Dendritic cell treated with granulocyte-macrophage colony-stimulating factor and Interleukin-4, amounts not matched to agents 40 ng/mL and 50 ng/mL, for 4 days (primary cell): ENCODE data around the gene CACNA1H.
"Not testable (repeated sequence)": the region's sequence is repeated elsewhere in the genome, so short reads cannot be mapped to it uniquely, and the experiment has no call there.

ENCODE experiments used
- H3K27ac Mint-ChIP-seq: one replicate; pipeline ENCODE4 v1.8.0; 2022; ENCODE audit warnings: mild to moderate bottlenecking, mixed read lengths
- H3K27me3 Mint-ChIP-seq: one replicate; pipeline ENCODE4 v1.8.0; 2022; ENCODE audit warnings: mild to moderate bottlenecking, mixed read lengths
- H3K36me3 Mint-ChIP-seq: one replicate; pipeline ENCODE4 v1.8.0; 2022; ENCODE audit warnings: low read depth, mixed read lengths
- H3K4me1 Mint-ChIP-seq: one replicate; pipeline ENCODE4 v1.8.0; 2022; ENCODE audit warnings: low read depth, mixed read lengths
- H3K4me3 Mint-ChIP-seq: one replicate; pipeline ENCODE4 v1.8.0; 2022; ENCODE audit warnings: mild to moderate bottlenecking, moderate library complexity, mixed read lengths
- H3K9me3 Mint-ChIP-seq: one replicate; pipeline ENCODE4 v1.8.0; 2022; ENCODE audit warnings: mixed read lengths
- intact Hi-C: fragments of 100-400 bp; cut with micrococcal nuclease; formaldehyde crosslinking; loops from one replicate; pipeline ENCODE4 v1.15.0; 2022

The CACNA1H gene

DNA sequence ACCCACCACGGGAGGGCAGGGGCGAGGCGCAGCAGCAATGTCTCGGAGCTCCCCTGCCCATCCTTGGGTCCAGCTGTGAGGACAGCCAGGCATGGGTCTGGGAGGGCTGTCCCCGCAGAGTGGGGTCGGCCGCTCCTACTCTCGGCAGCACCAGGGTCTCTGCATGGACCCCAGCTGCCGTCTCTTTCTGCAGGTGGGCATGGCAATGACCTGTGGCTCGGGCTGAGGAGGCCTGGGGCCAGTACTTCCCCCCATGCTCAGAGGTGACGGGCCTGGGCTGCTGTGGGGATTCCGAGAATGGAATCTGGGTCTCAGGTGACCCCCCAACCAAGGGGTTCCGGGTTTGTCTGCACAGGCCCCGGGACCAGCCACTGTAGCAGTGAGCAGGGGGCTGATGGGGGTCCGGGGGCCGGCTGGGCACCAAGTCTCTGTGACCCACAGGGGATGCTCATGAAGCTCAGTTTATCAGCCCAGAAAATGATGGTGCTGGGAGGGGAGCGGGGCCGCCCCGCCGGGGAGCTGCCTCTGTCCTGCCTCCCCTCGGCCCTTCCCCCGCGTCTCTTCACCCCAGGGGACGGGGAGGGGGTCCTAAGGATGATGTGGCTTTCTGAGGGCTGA is 23.5 kb downstream of the CACNA1H start:
- Mint-ChIP-seq H3K4me3 (no peak overlapping the region), H3K27me3 (no peaks in the 10 kb centered on the region), H3K27ac (no peak overlapping the region), H3K36me3 (no peaks in the 10 kb centered on the region), H3K9me3 (no peaks in the 10 kb centered on the region), H3K4me1 (no peaks in the 10 kb centered on the region)
- intact Hi-C loops: no loop called here

DNA sequence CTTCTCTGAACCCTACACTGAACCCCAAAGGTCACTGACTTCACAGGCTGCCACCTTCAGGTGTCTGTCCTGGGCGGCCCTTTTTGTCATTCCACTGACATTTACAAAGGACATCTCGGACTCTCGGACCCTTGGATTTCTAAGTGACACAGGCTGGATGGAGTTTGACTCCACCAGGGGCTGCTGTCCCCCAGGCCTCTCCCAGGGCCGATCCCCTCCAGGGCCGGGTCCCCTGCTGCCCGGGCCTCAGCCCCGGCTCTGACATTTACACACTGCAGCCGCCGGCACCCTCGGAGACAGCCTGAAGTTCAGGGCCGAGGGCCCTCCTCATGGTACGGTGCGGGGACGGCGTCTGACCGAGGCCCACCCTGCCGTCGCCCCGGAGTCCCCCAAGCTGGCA is 24.1 kb downstream of the CACNA1H start:
- H3K4me1 Mint-ChIP-seq: no peaks in the 10 kb centered on the region
- H3K27ac Mint-ChIP-seq: no peak overlapping the region
- H3K9me3 Mint-ChIP-seq: no peaks in the 10 kb centered on the region
- H3K27me3 Mint-ChIP-seq: no peaks in the 10 kb centered on the region
- H3K36me3 Mint-ChIP-seq: no peaks in the 10 kb centered on the region
- H3K4me3 Mint-ChIP-seq: no peak overlapping the region
- intact Hi-C loops: no loop called here

DNA sequence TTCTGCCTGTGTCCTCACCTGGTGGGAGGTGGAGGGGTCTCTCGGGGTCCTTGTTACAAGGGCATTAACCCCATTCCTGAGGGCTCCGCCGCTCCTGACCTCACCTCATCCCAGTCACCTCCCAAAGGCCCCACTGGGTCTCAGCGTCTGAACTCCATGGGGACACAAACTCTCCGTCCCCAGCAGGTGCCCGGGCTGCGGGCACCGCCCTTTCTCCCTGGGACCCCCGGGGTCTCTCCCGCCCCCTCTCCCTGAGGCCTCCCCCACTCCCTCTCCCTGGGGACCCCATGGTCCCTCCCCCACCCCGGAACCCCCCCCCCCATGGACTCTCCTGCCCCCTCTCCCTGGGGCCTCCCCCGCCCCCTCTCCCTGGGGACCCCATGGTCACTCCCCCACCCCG is 24.8 kb downstream of the CACNA1H start:
- Mint-ChIP-seq H3K27ac (no peak overlapping the region), H3K9me3 (no peaks in the 10 kb centered on the region), H3K36me3 (no peaks in the 10 kb centered on the region), H3K4me3 (no peak overlapping the region), H3K27me3 (no peaks in the 10 kb centered on the region), H3K4me1 (no peaks in the 10 kb centered on the region)
- intact Hi-C loops: no loop called here

DNA sequence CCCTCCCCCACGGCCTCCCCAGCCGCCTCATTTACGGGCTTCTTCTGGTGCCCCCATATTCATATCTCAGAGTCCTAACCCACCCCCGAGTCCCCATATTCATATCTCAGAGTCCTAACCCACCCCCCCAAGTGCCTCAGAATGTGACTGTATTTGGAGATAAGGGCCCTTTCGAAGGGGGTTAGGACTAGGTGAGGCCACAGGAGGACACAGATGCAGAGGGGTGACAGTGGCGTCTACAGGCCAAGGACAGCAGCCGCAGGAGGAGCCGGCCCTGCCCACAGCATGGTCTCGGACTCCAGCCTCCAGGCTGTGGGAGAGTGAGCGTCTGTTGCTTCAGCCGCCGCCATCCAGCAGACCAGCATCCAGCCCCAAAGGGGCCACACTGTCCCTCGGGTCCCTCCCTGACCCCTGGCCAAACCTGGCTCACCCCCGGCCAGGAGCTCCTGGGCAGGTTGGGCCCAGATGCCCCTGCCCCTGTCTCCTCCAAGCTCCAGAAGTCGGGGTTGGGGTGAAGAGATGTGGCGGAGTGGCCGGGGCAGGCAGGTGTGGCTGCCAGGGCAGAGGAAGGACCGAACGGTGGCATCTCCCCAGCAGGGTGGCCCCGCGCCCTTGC is 25.5 kb downstream of the CACNA1H start:
- no peak overlapping the region for H3K4me3 Mint-ChIP-seq
- intact Hi-C loops: no loop called here
- no peaks in the 10 kb centered on the region for H3K36me3 Mint-ChIP-seq
- no peaks in the 10 kb centered on the region for H3K9me3 Mint-ChIP-seq
- no peaks in the 10 kb centered on the region for H3K4me1 Mint-ChIP-seq
- no peak overlapping the region for H3K27ac Mint-ChIP-seq
- no peaks in the 10 kb centered on the region for H3K27me3 Mint-ChIP-seq

DNA sequence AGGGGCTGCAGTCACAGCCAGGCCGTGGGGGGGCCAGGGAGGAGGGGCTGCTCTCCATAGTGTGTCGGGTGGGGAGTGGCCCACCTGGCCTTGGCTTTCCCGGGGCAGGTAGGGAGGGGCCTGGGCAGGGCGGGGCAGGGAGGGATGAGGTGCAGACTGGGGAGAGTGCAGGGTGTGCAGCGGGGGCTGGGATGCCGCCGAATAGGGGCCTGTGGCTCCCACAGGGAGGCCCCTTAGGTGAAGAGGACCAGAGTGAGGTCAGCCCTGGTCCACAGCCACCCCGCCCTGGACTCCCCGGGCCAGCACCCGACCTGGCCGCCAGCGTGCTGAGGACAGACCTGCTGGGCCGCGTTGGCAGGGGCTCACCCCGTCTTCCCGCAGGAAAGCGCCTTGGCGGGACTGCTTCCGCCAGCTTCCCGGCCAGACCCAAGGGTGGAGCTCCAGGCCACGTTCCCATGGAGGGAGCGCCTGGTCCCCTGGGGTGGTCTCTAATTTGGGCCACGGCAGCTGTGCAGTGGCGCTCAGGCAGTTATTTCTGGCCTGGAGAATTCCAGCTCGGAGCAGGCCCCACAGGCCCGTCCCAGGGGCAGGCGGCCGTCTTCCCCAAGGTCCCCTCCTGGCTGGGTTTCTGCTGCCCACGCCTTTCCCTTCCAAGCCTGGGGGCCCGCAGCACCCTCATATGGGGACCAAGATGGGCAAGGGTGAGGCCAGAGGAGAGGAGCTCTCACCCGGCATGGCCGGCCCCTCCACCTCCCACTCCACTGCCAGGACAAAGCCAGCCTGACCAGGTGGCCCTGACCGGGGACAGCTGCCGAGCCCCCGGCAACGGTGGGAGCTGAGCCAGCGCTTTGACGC is 27.9 kb downstream of the CACNA1H start:
- H3K9me3 Mint-ChIP-seq: no peaks in the 10 kb centered on the region
- H3K4me3 Mint-ChIP-seq: no peak overlapping the region
- H3K36me3 Mint-ChIP-seq: no peaks in the 10 kb centered on the region
- no peak overlapping the region for H3K27ac Mint-ChIP-seq
- intact Hi-C loops: loop anchor here (10.0 kb wide), 1 partner anchor 476 kb away; the partner anchor contains the start of gene FBXL16
- no peaks in the 10 kb centered on the region for H3K27me3 Mint-ChIP-seq
- H3K4me1 Mint-ChIP-seq: no peaks in the 10 kb centered on the region

DNA sequence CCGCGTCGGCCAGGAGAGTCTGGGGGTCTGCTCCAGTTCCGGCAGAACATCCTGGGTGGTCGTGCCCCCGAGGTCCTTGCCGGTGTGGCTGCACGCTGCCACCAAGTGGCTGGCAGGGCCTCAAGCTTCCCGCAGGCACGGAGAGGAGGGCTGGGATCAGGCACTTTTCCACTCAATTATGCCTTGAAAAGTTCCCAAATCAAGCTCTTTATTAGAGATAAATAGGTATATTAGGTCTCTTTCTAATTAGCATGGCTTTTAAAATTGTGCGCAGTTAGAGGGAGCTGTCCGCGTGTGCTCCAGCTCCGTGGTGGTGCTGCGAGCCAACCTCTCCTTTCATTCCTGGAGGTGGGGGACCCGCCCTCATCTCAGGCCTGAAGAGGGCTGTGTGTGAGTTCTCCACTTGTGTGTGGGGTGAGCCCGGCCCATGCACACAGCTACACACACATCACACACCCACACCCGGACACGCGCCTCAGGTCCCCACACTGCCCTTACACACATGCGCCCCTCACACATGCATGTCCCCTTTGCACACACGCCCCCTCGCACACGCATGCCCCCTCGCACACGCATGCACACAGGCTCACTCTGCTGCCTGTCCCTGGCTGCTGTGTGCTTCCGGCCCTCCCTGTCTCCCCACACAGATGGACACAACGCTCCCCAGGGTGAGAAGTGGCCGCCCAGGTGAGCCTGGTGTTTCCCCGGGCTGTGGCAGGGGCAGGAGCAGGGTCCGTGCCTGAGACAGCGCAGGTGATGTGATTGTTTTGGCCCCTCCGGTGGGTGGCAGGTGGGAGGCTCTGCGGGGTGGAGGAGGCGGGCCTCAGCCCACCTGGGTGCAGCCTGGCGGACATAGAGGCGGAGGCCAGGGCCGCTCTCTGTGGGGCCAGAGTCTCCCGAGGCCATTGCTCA is 28.8 kb downstream of the CACNA1H start:
- no peaks in the 10 kb centered on the region for H3K27me3 Mint-ChIP-seq
- H3K9me3 Mint-ChIP-seq: no peaks in the 10 kb centered on the region
- H3K27ac Mint-ChIP-seq: no peak overlapping the region
- intact Hi-C loops: loop anchor here (10.0 kb wide), 1 partner anchor 477 kb away; the partner anchor contains the start of gene FBXL16
- H3K36me3 Mint-ChIP-seq: no peaks in the 10 kb centered on the region
- no peak overlapping the region for H3K4me3 Mint-ChIP-seq
- H3K4me1 Mint-ChIP-seq: no peaks in the 10 kb centered on the region

DNA sequence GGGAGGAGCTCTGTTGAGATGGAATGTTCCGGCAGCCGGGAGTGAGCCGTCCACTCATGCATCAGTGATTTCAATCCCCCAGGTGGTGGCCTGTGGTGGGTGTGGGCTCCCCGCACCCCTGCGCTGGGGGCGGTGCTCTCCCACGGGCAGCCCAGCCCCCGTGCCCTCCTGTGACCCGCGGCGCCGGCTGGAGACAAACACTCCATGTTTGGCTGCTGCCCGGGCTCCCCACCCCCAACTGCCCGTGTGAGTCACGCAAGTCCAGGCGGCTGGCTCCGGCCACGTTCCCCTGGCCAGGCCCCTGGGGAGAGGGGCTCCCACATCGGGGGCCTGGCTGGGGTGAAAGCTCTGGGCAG is 29.4 kb downstream of the CACNA1H start:
- Mint-ChIP-seq H3K9me3 (no peaks in the 10 kb centered on the region), H3K4me1 (no peaks in the 10 kb centered on the region), H3K36me3 (no peaks in the 10 kb centered on the region), H3K4me3 (no peak overlapping the region), H3K27ac (no peak overlapping the region), H3K27me3 (no peaks in the 10 kb centered on the region)
- intact Hi-C loops: loop anchor here (10.0 kb wide), 1 partner anchor 477 kb away; the partner anchor contains the start of gene FBXL16

DNA sequence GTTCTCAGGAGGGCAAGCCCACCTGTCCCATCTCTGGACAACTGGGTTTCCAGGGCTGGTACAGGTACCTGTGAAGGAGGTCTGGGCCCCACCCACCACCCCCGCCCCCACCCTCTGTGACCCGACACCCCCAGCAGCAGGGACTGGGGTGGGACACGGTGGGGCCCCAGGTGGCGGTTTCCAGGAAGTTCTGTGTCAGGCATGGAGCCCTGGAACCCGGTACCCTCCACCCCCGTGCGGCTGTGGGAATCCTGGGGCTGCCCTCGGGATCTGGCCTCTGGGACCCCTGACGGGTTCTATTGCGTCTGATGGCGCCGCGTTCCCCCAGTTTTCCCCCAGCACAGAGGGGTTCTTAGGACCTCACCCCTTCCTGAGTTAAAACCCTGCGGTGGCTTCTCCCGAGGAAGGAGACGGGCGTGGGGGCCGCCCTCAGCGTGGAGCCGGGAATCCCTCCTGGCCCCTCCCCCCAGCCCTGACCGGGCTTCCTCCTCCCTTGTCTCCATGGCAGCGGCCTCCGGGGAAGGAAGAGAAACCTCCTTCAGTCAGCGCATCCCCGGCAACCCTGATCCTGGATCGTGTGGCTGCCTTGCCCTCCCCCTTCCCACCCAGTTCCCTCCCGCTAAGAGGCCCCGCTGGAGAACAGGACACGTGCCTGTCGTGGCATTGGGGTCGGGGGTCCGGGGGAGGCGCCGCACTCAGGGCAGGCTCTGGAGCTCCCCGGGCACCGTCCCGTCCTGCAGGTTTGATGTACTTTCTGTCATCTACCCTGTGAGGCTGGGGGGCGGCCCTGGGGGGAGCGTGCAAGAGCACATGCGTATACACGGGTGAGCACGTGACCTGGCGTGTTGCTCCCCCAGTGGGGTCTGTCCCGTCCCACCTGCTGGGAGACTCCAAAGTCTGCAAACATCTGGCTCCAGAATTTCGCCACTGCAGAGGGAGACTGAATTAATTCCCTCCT is 30.3 kb downstream of the CACNA1H start:
- Mint-ChIP-seq H3K27ac (no peak overlapping the region), H3K4me3 (no peak overlapping the region), H3K27me3 (no peaks in the 10 kb centered on the region), H3K4me1 (no peaks in the 10 kb centered on the region), H3K36me3 (no peaks in the 10 kb centered on the region), H3K9me3 (no peaks in the 10 kb centered on the region)
- intact Hi-C loops: loop anchor here (10.0 kb wide), 1 partner anchor 478 kb away; the partner anchor contains the start of gene FBXL16

DNA sequence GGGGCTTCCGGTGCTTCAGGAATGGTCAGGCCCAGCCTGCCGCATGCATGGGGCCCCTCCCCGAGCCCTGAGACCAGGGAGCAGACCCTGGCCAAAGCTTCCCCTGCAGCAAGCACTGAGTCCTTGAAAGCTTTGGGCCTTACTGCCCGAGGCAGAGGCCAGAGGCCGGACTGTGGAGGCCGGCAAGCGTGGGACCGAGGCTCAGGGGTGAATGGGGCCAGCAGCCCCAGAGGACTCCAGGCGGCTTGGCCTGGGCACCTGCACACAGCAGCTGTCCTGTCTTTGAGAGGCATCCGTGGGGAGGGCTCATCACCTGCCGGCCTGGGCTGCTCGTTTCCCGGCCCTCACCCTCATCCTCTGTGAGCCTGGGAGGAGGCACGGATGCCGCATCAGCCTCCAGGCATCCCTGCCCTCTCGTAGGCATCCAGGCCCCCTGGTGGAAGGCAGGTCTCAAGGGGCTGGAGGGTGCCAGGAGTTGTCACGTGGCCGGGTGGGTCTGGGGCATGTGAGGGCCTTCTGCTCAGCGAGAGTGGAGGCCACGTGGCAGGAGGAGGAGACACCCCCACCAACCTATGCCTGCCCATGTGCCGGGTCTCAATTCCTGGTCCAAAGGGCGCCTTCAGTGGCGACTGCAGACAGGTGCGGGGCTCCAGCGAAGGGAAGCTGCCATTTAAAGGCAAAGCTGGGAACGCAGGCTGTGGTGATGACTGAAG is 31.4 kb downstream of the CACNA1H start:
- Mint-ChIP-seq H3K36me3 (no peaks in the 10 kb centered on the region), H3K4me1 (no peaks in the 10 kb centered on the region), H3K4me3 (no peak overlapping the region), H3K27ac (no peak overlapping the region), H3K9me3 (no peaks in the 10 kb centered on the region), H3K27me3 (peaks cover 4% of the 10 kb centered on the region)
- intact Hi-C loops: loop anchor here (10.0 kb wide), 1 partner anchor 480 kb away; the partner anchor contains the start of gene FBXL16

DNA sequence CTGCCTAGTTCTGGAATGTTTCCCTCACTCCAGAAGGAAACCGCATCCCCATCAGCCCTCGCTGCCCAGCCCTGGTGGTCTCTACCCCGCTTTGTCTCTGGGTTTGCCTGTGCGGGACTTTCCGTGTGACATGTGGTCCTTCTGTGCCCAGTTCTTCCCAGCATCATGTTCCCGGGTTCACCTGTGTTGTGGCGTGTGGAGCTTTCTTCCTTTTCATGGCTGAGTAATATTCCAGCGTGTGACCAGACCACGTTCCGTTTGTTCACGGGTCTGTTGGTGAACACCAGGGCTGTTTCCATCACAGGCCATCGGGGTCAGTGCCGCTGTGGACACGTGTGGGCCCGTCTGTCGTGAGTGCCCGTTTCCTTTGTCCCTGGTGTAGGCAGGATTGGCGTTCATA is 32.1 kb downstream of the CACNA1H start:
- Mint-ChIP-seq H3K4me3 (no peak overlapping the region), H3K4me1 (no peaks in the 10 kb centered on the region), H3K27me3 (peaks cover 4% of the 10 kb centered on the region), H3K36me3 (no peaks in the 10 kb centered on the region), H3K27ac (no peak overlapping the region), H3K9me3 (no peaks in the 10 kb centered on the region)
- intact Hi-C loops: loop anchor here (10.0 kb wide), 1 partner anchor 480 kb away; the partner anchor contains the start of gene FBXL16

DNA sequence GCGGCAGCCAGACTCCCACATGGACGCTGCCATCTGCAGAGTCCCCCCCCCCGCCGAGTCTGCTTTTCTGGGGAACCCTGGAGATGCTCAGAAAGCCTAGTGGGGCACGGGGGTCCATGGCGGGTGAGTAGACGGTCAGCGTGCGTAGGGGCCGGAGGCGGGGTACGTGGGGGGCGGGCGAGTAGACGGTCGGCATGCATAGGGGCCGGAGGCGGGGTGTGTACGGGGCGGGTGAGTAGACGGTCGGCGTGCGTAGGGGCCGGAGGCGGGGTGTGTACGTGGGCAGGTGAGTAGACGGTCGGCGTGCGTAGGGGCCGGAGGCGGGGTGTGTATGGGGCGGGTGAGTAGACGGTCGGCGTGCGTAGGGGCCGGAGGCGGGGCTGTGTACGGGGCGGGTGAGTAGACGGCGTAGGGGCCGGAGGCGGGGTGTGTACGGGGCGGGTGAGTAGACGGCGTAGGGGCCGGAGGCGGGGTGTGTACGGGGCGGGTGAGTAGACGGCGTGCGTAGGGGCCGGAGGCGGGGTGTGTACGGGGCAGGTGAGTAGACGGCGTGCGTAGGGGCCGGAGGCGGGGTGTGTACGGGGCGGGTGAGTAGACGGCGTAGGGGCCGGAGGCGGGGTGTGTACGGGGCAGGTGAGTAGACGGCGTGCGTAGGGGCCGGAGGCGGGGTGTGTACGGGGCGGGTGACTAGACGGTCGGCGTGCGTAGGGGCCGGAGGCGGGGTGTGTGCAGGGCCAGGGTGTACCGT is 32.7 kb downstream of the CACNA1H start:
- not testable (repeated sequence) for H3K36me3 Mint-ChIP-seq, H3K27me3 Mint-ChIP-seq, H3K27ac Mint-ChIP-seq, H3K4me3 Mint-ChIP-seq, H3K9me3 Mint-ChIP-seq, H3K4me1 Mint-ChIP-seq
- intact Hi-C loops: loop anchor here (10.0 kb wide), 1 partner anchor 481 kb away; the partner anchor contains the start of gene FBXL16
